Left renal cortex interstitium (tissue), 4 donors: ENCODE results near the gene DEPDC4. TPM values are rescaled to one million over a fixed set of nuclear protein-coding genes. Genes with fewer than 3 reads are reported as not detected.
"Not testable (repeated sequence)": the region's sequence is repeated elsewhere in the genome, so short reads cannot be mapped to it uniquely, and the experiment has no call there.

Experiments used
- DNase-seq, 4 donors: peaks; one replicate each; pipeline ENCODE4 v3.0.0-alpha.2; 2013; ENCODE audit warnings: low read depth in 4 of 4, low spot score in 2 of 4, missing footprints in 1 of 4
- polyA plus RNA-seq, 4 donors: library from polyadenylated mRNA; unstranded; fragments of 120-200 nt; gene quantifications; one replicate each; pipeline ENCODE4 v1.2.1, GENCODE V29; 2013; ENCODE audit not compliant: insufficient read length in 4 of 4

Gene DEPDC4
- 1 to 10 TPM; 4.0 to 7.3 (median 5.7) TPM for polyA plus RNA-seq

- DNase-seq = peak; percentile 92 to 96 (median 93)
Observed at GRCh38 chr12:100266835-100267602, at the start of gene DEPDC4, which contains the start of gene SCYL2. DEPDC4 (minus strand) TSS chr12:100267079; CDS start chr12:100267076, 3 bp downstream. SCYL2 (plus strand) TSS chr12:100267177; CDS start chr12:100282971, 15,794 bp downstream.

GRCh38 chr12:100311317-100311716, 44.4 kb upstream of the DEPDC4 start:
- DNase-seq = no peak

GRCh38 chr12:100308138-100308537, 41.3 kb upstream of the DEPDC4 start:
- not testable (repeated sequence) for DNase-seq

- not testable (repeated sequence) for DNase-seq
Observed at GRCh38 chr12:100304334-100304733, 37.5 kb upstream of the DEPDC4 start.

- no peak for DNase-seq
Observed at GRCh38 chr12:100303831-100304230, 37.0 kb upstream of the DEPDC4 start.

- no peak for DNase-seq
Observed at GRCh38 chr12:100302081-100302480, 35.2 kb upstream of the DEPDC4 start.

GRCh38 chr12:100295764-100296555, 29.1 kb upstream of the DEPDC4 start:
- no peak for DNase-seq

GRCh38 chr12:100294366-100294765, 27.5 kb upstream of the DEPDC4 start:
- not testable (repeated sequence) for DNase-seq

- DNase-seq = no peak
Observed at GRCh38 chr12:100293017-100293416, 26.1 kb upstream of the DEPDC4 start.

GRCh38 chr12:100290016-100290415, 23.1 kb upstream of the DEPDC4 start:
- DNase-seq = no peak

GRCh38 chr12:100289038-100289437, 22.2 kb upstream of the DEPDC4 start:
- no peak for DNase-seq

- DNase-seq = not testable (repeated sequence)
Observed at GRCh38 chr12:100284556-100284955, 17.7 kb upstream of the DEPDC4 start.

GRCh38 chr12:100279607-100280244, 12.8 kb upstream of the DEPDC4 start:
- no peak for DNase-seq

- DNase-seq = no peak
Observed at GRCh38 chr12:100279159-100279558, 12.3 kb upstream of the DEPDC4 start.

GRCh38 chr12:100274291-100274690, 7.4 kb upstream of the DEPDC4 start:
- no peak for DNase-seq

GRCh38 chr12:100273782-100274181, 6.9 kb upstream of the DEPDC4 start:
- no peak for DNase-seq

GRCh38 chr12:100268835-100269564, 2.1 kb upstream of the DEPDC4 start:
- no peak for DNase-seq

- peak in 3 of 4 donors; percentile 21 to 55 (median 41) for DNase-seq
Observed at GRCh38 chr12:100267603-100268281, 863 bp upstream of the DEPDC4 start.

GRCh38 chr12:100266585-100266834, 369 bp downstream of the DEPDC4 start:
- no peak for DNase-seq
